K562 (cell line): ENCODE results near the gene TXK. TPM values are rescaled to one million over a fixed set of nuclear protein-coding genes. Genes with fewer than 3 reads are reported as not detected.

Experiments used
- ATAC-seq: fragments of 200-7000 bp; cut with Tn5 transposase; 3 replicates; pipeline ENCODE4 v1.9.1; 2020; ENCODE audit warnings: moderate library complexity
- BruUV-seq: library from RNA; stranded (reverse); fragments of 400-500 nt; replicated peaks from 2 replicates; lab custom pipeline; 2021; lab: Mats Ljungman, UMichigan
- CTCF ChIA-PET: fragments of 300-600 bp; formaldehyde crosslinking; extraction: SDS; loops from one replicate; lab custom pipeline; 2021; ENCODE audit warnings: low intra/inter-chr PET ratio; lab: Yijun Ruan, JAX
- POLR2A ChIA-PET: fragments of 300-600, 350-650 bp; sonication (Branson Sonifier 250); formaldehyde crosslinking; extraction: SDS; loops from one replicate; lab custom pipeline; 2021; ENCODE audit warnings: antibody characterized with exemption, inconsistent platforms; lab: Yijun Ruan, JAX
- DNase-seq, 4 experiments: peaks; one replicate each; pipeline versions ENCODE4 v3.0.0 to v3.0.0-alpha.2; 2011 to 2018; ENCODE audit warnings: low spot score in 3 of 4, mixed read lengths in 3 of 4; ENCODE audit errors: extremely low read depth in 1 of 4
- FAIRE-seq: peaks from 2 replicates; lab custom pipeline; 2011; peaks lifted over from hg19 to GRCh38; lab: Jason Lieb, UNC
- H2AFZ ChIP-seq: 2 replicates; pipeline ENCODE4 v1.6.0; 2011; ENCODE audit warnings: low read depth, low read length, control low read depth, inconsistent platforms
- H3K27ac ChIP-seq: fragments of 200-600 bp; 3 replicates; pipeline ENCODE4 v1.8.0; 2011; ENCODE audit warnings: low read depth, mild to moderate bottlenecking, control low read depth, inconsistent platforms, low read length, moderate library complexity, mixed read lengths; ENCODE audit errors: extremely low read depth
- H3K27me3 ChIP-seq, 2 experiments: fragments of 300-600 bp in 1 of 2; 2 replicates in 1 of 2; 3 replicates in 1 of 2; pipeline versions ENCODE4 v1.6.0 to v1.8.0; 2011; ENCODE audit warnings: inconsistent platforms in 2 of 2, low read length in 2 of 2, mild to moderate bottlenecking in 1 of 2, mixed read lengths in 1 of 2, moderate library complexity in 1 of 2; ENCODE audit not compliant: control insufficient read depth in 2 of 2, insufficient read depth in 2 of 2
- H3K36me3 ChIP-seq: fragments of 300-600 bp; 3 replicates; pipeline ENCODE4 v1.8.0; 2011; ENCODE audit warnings: mild to moderate bottlenecking, low read length, inconsistent platforms; ENCODE audit not compliant: control insufficient read depth, insufficient read depth
- H3K4me1 ChIP-seq, 2 experiments: fragments of 200-600 bp in 1 of 2; replicated peaks in 1 of 2; 2 replicates in 1 of 2; 3 replicates in 1 of 2; pipeline versions ENCODE4 v1.5.1 to v1.8.0; 2011; ENCODE audit warnings: inconsistent platforms in 2 of 2, low read length in 2 of 2, mild to moderate bottlenecking in 1 of 2, mixed read lengths in 1 of 2, moderate library complexity in 1 of 2; ENCODE audit not compliant: control insufficient read depth in 2 of 2, insufficient read depth in 2 of 2
- H3K4me2 ChIP-seq: 2 replicates; pipeline ENCODE4 v1.6.1; 2011; ENCODE audit warnings: low read length, control low read depth, inconsistent platforms, mixed read lengths; ENCODE audit not compliant: insufficient read depth
- H3K4me3 ChIP-seq: fragments of 200-600 bp; sonication (generic), shearing (Covaris generic); 2 replicates; pipeline ENCODE4 v1.5.1; 2016; ENCODE audit warnings: control low read depth, inconsistent platforms
- H3K79me2 ChIP-seq: fragments of 200-600 bp; 3 replicates; pipeline ENCODE4 v1.8.0; 2011; ENCODE audit warnings: low read length, inconsistent platforms; ENCODE audit not compliant: control insufficient read depth, insufficient read depth
- H3K9ac ChIP-seq, 2 experiments: 2 replicates each; pipeline versions ENCODE4 v1.6.0 to v1.6.1; 2011; ENCODE audit warnings: low read depth in 2 of 2, low read length in 2 of 2, control low read depth in 1 of 2, inconsistent platforms in 1 of 2, mild to moderate bottlenecking in 1 of 2, mixed read lengths in 1 of 2; ENCODE audit not compliant: insufficient read depth in 1 of 2
- H3K9me1 ChIP-seq: one replicate; pipeline ENCODE4 v1.6.0; 2011; ENCODE audit warnings: inconsistent platforms, mild to moderate bottlenecking, low read length, moderate library complexity; ENCODE audit not compliant: control insufficient read depth, insufficient read depth
- H3K9me3 ChIP-seq: replicated peaks from 2 replicates; pipeline ENCODE4 v1.5.1; 2011; ENCODE audit warnings: low read depth, low read length, inconsistent platforms; ENCODE audit not compliant: control insufficient read depth, insufficient read depth
- H4K20me1 ChIP-seq: replicated peaks from 2 replicates; pipeline ENCODE4 v1.6.1; 2011; ENCODE audit warnings: low read length, inconsistent platforms, mixed read lengths; ENCODE audit not compliant: control insufficient read depth, insufficient read depth
- ATF7 ChIP-seq: fragments of 450-650 bp; IDR thresholded peaks from 2 replicates; pipeline ENCODE4 v1.7.1; 2014; ENCODE audit warnings: mild to moderate bottlenecking, moderate library complexity
- CEBPB ChIP-seq: fragments of 450-650 bp; IDR thresholded peaks from 2 replicates; pipeline ENCODE4 v1.6.1; 2016; ENCODE audit warnings: missing genetic modification characterization, missing compliant biosample characterization
- GATA2 ChIP-seq: sonication (generic); formaldehyde crosslinking; IDR thresholded peaks from 2 replicates; pipeline ENCODE4 v1.4.0; 2020; ENCODE audit warnings: mild to moderate bottlenecking, missing genetic modification reagents
- HEY1 ChIP-seq: fragments of 250-450 bp; sonication (Bioruptor Pico); IDR thresholded peaks from 2 replicates; pipeline ENCODE4 v1.5.0; 2020; ENCODE audit warnings: mild to moderate bottlenecking, moderate library complexity, borderline replicate concordance
- MAFF ChIP-seq: IDR thresholded peaks from 2 replicates; pipeline ENCODE4 v1.6.1; 2012; ENCODE audit warnings: low read length, improper control_type of control experiment
- MEF2A ChIP-seq: IDR thresholded peaks from 2 replicates; pipeline ENCODE4 v1.6.1; 2011; ENCODE audit warnings: low read depth, mild to moderate bottlenecking, low read length, moderate library complexity; ENCODE audit not compliant: control insufficient read depth
- ZNF146 ChIP-seq: IDR thresholded peaks from one replicate; pipeline ENCODE4 v1.6.1; 2018; ENCODE audit warnings: missing compliant biosample characterization; ENCODE audit not compliant: unreplicated experiment
- WGBS: fragments of 100-300 bp; shearing (Covaris generic); methylation state at CpG from one replicate; pipeline ENCODE4 v1.1.6; 2016; ENCODE audit warnings: low coverage, mixed read lengths; ENCODE audit not compliant: insufficient coverage; ENCODE audit errors: missing lambda C conversion rate; 5-methylcytosine and 5-hydroxymethylcytosine counted together
- in situ Hi-C: fragments of 300-500 bp; cut with MboI; formaldehyde crosslinking; loops from 4 replicates; pipeline ENCODE4 v1.15.0; 2018; ENCODE audit warnings: inconsistent platforms, mixed read lengths
- intact Hi-C: fragments of 100-400 bp; cut with micrococcal nuclease; formaldehyde crosslinking; loops from 2 replicates; pipeline ENCODE4 v1.14.2; 2022
- polyA plus RNA-seq, 8 experiments: library from polyadenylated mRNA; depleted of rRNA in 4 of 8; stranded (reverse) in 5 of 8; unstranded in 3 of 8; fragments of >200 nt; fragmentation: Nextera tagmentation in 2 of 8; fragmentation: Illumina TruSeq in 1 of 8; extraction: Ambion mirVana in 2 of 8; extraction: Trizol in 1 of 8; gene quantifications; 2 replicates each; pipeline versions ENCODE4 v1.2.1 to v1.2.3, GENCODE V29; 2011 to 2014; ENCODE audit warnings: inconsistent platforms in 1 of 8, missing spikeins in 1 of 8
- total RNA-seq, 7 experiments: library from RNA; depleted of rRNA in 6 of 7; stranded (reverse); fragments of >200 nt in 6 of 7; fragmentation: Illumina TruSeq in 2 of 7; extraction: Trizol in 2 of 7; gene quantifications; 2 replicates each; pipeline versions ENCODE4 v1.2.1 to v1.2.3, GENCODE V29; 2011 to 2021; ENCODE audit warnings: low replicate concordance in 1 of 7
- TF ChIP-seq, protein P1 (sequence below), 2 experiments: fragments of 450-650 bp in 1 of 2; sonication (generic) in 1 of 2; formaldehyde crosslinking in 1 of 2; IDR thresholded peaks in 1 of 2; conservative IDR thresholded peaks in 1 of 2; 2 replicates each; pipeline versions ENCODE4 v1.6.1 to v1.8.1; 2016 to 2023; ENCODE audit warnings: mild to moderate bottlenecking in 2 of 2, moderate library complexity in 2 of 2, inconsistent platforms in 1 of 2, missing genetic modification reagents in 1 of 2

TXK gene
- total and polyA plus RNA-seq, 9 of the 15 experiments (the other 6 are each of a cell fraction or from before 2014, with no cell fraction given): 0.24 to 1.1 (median 0.45) TPM; not detected in 1

DNA sequence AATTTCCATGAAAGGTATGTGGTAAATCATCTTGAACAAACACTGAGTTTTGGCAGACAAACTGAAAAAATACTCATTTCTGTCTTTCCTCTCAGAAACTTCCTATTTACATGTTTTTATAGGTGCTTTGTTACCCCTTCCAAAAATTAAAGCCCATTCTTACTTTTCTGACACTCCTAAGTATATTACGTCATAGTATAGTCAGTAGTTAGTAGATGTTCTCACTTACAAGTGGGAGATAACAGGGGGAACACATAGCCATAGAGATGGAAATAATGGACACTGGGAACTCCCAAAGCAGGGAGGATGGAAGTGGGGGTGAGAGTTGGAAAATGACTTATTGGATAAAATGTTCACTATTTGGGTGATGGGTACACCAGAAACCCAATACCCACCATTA lies 28.8 kb downstream of the TXK start:
- FAIRE-seq (no peak), ATAC-seq (no peak; the same call in 2 of the 3 replicates)

More for the DNA sequence above, 28.8 kb downstream of the TXK start:
- POLR2A ChIA-PET: no interaction called here
- Histone ChIP-seq H3K4me2 (no peak overlapping the region), H3K9ac (no peak overlapping the region), H3K4me1 (no peaks in the 10 kb centered on the region), H3K27ac (no peak overlapping the region), H3K9me3 (no peaks in the 10 kb centered on the region), H3K36me3 (no peaks in the 10 kb centered on the region), H4K20me1 (no peaks in the 10 kb centered on the region), H2AFZ (no peak overlapping the region), H3K9me1 (no peaks in the 10 kb centered on the region), H3K79me2 (no peaks in the 10 kb centered on the region), H3K27me3 (no peaks in the 10 kb centered on the region), H3K4me3 (no peak overlapping the region)
- intact Hi-C loops (no loop called here), in situ Hi-C loops (no loop called here)
- DNase-seq: no peak
- no TSS peak for BruUV-seq
- 77% methylated on average over 1 of the region's 1 CpG for WGBS
- TF ChIP-seq, protein P1, sequence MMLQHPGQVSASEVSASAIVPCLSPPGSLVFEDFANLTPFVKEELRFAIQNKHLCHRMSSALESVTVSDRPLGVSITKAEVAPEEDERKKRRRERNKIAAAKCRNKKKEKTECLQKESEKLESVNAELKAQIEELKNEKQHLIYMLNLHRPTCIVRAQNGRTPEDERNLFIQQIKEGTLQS (IDR thresholded peaks at IDR 0.05): peak; percentile 41
- TF ChIP-seq, protein P1 (CRISPR knock-in tag; conservative IDR thresholded peaks at IDR 0.05): no peak
- TF ChIP-seq ATF7: peak; percentile 49; the same call in 1 of the 2 replicates
- no peak for TF ChIP-seq MAFF
- no peak for TF ChIP-seq HEY1 (CRISPR knock-in tag)
- peak; percentile 33 for TF ChIP-seq CEBPB (tag)
- no peak for TF ChIP-seq GATA2
- no peak for TF ChIP-seq ZNF146
- no peak for TF ChIP-seq MEF2A
- CTCF ChIA-PET: no interaction called here
